SH-SY5Y (cell line): ENCODE measurements around the gene TSPAN5.

Source experiments
- GATA2 ChIP-seq: IDR thresholded peaks from 2 replicates; pipeline ENCODE4 v1.6.1; 2011; ENCODE audit warnings: mild to moderate bottlenecking, low read depth, low read length
- GATA3 ChIP-seq: IDR thresholded peaks from 2 replicates; pipeline ENCODE4 v1.6.1; 2011; ENCODE audit warnings: low read depth, mild to moderate bottlenecking, low read length, moderate library complexity

- TF ChIP-seq GATA2: no peak
- no peak for TF ChIP-seq GATA3
These were observed 148.7 kb downstream of the TSPAN5 start for GRCh38 chr4:98509721-98510120.
